KBM-7 (cell line): ENCODE results near the gene DOK3.
"Not testable (repeated sequence)": the region's sequence is repeated elsewhere in the genome, so short reads cannot be mapped to it uniquely, and the experiment has no call there.

Experiments
- DNase-seq: peaks from one replicate; pipeline ENCODE4 v3.0.0-alpha.2; 2015
- in situ Hi-C: fragments of 300-500 bp; cut with MboI; formaldehyde crosslinking; loops from 2 replicates; pipeline ENCODE4 v1.14.3; 2020; ENCODE audit warnings: low sequenced_read_pairs, low pct_unique_long_range_greater_than_20kb, mixed read lengths

Gene DOK3

GRCh38 chr5:177537389-177538361, 28.0 kb upstream of the DOK3 start:
- in situ Hi-C loops = no loop called here
- DNase-seq = no peak

GRCh38 chr5:177536386-177536785, 26.8 kb upstream of the DOK3 start:
- no peak for DNase-seq
- in situ Hi-C loops = no loop called here

- no peak for DNase-seq
- in situ Hi-C loops = no loop called here
Observed at GRCh38 chr5:177535125-177535524, 25.5 kb upstream of the DOK3 start.

GRCh38 chr5:177534433-177534832, 24.8 kb upstream of the DOK3 start:
- DNase-seq, in situ Hi-C loops: not testable (repeated sequence)

- DNase-seq = no peak
- in situ Hi-C loops = no loop called here
Observed at GRCh38 chr5:177531209-177531940, 21.7 kb upstream of the DOK3 start.

- in situ Hi-C loops = no loop called here
- no peak for DNase-seq
Observed at GRCh38 chr5:177530638-177531037, 21.0 kb upstream of the DOK3 start.

- in situ Hi-C loops = no loop called here
- no peak for DNase-seq
Observed at GRCh38 chr5:177529247-177530203, 19.9 kb upstream of the DOK3 start.

- DNase-seq = no peak
- in situ Hi-C loops = no loop called here
Observed at GRCh38 chr5:177528631-177529030, 19.0 kb upstream of the DOK3 start.

GRCh38 chr5:177527595-177527994, 18.0 kb upstream of the DOK3 start:
- no peak for DNase-seq
- in situ Hi-C loops = no loop called here

GRCh38 chr5:177526791-177527190, 17.2 kb upstream of the DOK3 start:
- no peak for DNase-seq
- in situ Hi-C loops = no loop called here

- DNase-seq = no peak
- in situ Hi-C loops = no loop called here
Observed at GRCh38 chr5:177526191-177526590, 16.6 kb upstream of the DOK3 start.

- in situ Hi-C loops = no loop called here
- no peak for DNase-seq
Observed at GRCh38 chr5:177524941-177525655, 15.5 kb upstream of the DOK3 start.

GRCh38 chr5:177524539-177524900, 14.9 kb upstream of the DOK3 start:
- in situ Hi-C loops = no loop called here

GRCh38 chr5:177523711-177524538, 14.3 kb upstream of the DOK3 start:
- DNase-seq = no peak
- in situ Hi-C loops = no loop called here

More at GRCh38 chr5:177524539-177524900, 14.9 kb upstream of the DOK3 start:
- no peak for DNase-seq

GRCh38 chr5:177520916-177521513, 11.4 kb upstream of the DOK3 start:
- in situ Hi-C loops = no loop called here

GRCh38 chr5:177520271-177520670, 10.6 kb upstream of the DOK3 start:
- no peak for DNase-seq
- in situ Hi-C loops = no loop called here

More at GRCh38 chr5:177520916-177521513, 11.4 kb upstream of the DOK3 start:
- no peak for DNase-seq

- no peak for DNase-seq
- in situ Hi-C loops = no loop called here
Observed at GRCh38 chr5:177519463-177520235, 10.0 kb upstream of the DOK3 start.
